ENCODE measurements around the gene AGBL4.

AGBL4 gene

GRCh38 chr1:48676376-48676775 is 1347.4 kb downstream of the AGBL4 start:
- DNase-seq: no peak

GRCh38 chr1:48675251-48675650 is 1348.5 kb downstream of the AGBL4 start:
- no peak for DNase-seq

GRCh38 chr1:48674641-48675040 is 1349.1 kb downstream of the AGBL4 start:
- DNase-seq: peak; percentile 75

- DNase-seq: peak; percentile 35
These were observed 1350.2 kb downstream of the AGBL4 start for GRCh38 chr1:48673332-48674105.

GRCh38 chr1:48671578-48671977 is 1352.2 kb downstream of the AGBL4 start:
- DNase-seq: peak; percentile 78

GRCh38 chr1:48670234-48671020 is 1353.3 kb downstream of the AGBL4 start:
- DNase-seq: no peak

- no peak for DNase-seq
These were observed 1355.4 kb downstream of the AGBL4 start for GRCh38 chr1:48668339-48668738.

- no peak for DNase-seq
These were observed 1356.0 kb downstream of the AGBL4 start for GRCh38 chr1:48667782-48668181.

GRCh38 chr1:48665708-48666407 is 1357.9 kb downstream of the AGBL4 start:
- no peak for DNase-seq

- peak; percentile 95 for DNase-seq
These were observed 1361.9 kb downstream of the AGBL4 start for GRCh38 chr1:48661726-48662463.

- peak; percentile 86 for DNase-seq
These were observed 1364.0 kb downstream of the AGBL4 start for GRCh38 chr1:48659801-48660200.

GRCh38 chr1:48657413-48657812 is 1366.3 kb downstream of the AGBL4 start:
- DNase-seq: no peak

GRCh38 chr1:48654606-48655210 is 1369.0 kb downstream of the AGBL4 start:
- no peak for DNase-seq

GRCh38 chr1:48652334-48652733 is 1371.4 kb downstream of the AGBL4 start:
- DNase-seq: no peak

GRCh38 chr1:48649880-48650279 is 1373.9 kb downstream of the AGBL4 start:
- DNase-seq: no peak

GRCh38 chr1:48645883-48646282 is 1377.9 kb downstream of the AGBL4 start:
- DNase-seq: no peak

GRCh38 chr1:48644905-48645605 is 1378.7 kb downstream of the AGBL4 start:
- no peak for DNase-seq

- no peak for DNase-seq
These were observed 1379.4 kb downstream of the AGBL4 start for GRCh38 chr1:48644190-48644900.

- no peak for DNase-seq
These were observed 1380.6 kb downstream of the AGBL4 start for GRCh38 chr1:48643193-48643592.

GRCh38 chr1:48640836-48641492 is 1382.8 kb downstream of the AGBL4 start:
- DNase-seq: no peak

GRCh38 chr1:48629867-48630266 is 1393.9 kb downstream of the AGBL4 start:
- no peak for DNase-seq

Data from MV-4-11 (cell line).